GM19239 (cell line): ENCODE measurements around the gene ANO3.
"Not testable (repeated sequence)": the region's sequence is repeated elsewhere in the genome, so short reads cannot be mapped to it uniquely, and the experiment has no call there.

Experiments
- DNase-seq: peaks from one replicate; pipeline ENCODE4 v3.0.0; 2011; ENCODE audit warnings: low spot score; ENCODE audit not compliant: insufficient read length
- FAIRE-seq: peaks from 2 replicates; lab custom pipeline; 2011; peaks lifted over from hg19 to GRCh38; lab: Jason Lieb, UNC

The ANO3 gene

DNA sequence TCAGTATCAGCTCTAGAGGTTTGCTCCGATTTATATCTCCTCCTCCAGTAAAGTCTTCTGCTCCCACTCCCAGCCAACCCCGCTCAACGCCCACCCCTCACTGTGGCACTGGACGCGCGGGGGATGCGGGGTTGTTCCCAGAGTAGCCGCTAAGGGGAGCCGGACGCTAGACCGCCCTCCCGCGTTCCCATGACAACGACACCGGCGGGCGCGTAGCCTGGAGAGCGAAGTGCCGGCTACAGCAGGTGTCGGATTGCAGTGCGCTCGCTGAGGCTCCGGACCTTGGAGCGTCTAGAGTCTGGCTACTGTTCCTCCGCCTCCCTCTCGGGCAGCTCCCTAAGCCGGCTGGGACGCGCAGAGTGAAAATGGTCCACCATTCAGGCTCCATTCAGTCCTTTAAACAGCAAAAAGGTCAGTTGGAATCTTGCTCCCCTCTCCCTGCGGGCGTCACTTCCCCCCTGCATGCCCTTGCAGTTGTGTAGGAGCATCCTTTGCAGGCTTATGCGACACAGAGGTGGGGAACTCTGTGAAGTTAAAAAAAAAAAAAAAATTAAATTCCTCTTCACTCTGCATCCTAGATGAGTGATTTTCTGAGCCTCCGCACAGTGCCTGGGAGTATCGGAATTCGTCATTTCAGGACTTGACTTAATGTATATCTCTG lies at the start of gene ANO3:
Gene ANO3, plus strand, starts transcription at position 220 of the 661 bp plus-strand sequence. Its CDS starts 146 bp downstream, at position 366.
- FAIRE-seq (no peak), DNase-seq (peak; percentile 19)

DNA sequence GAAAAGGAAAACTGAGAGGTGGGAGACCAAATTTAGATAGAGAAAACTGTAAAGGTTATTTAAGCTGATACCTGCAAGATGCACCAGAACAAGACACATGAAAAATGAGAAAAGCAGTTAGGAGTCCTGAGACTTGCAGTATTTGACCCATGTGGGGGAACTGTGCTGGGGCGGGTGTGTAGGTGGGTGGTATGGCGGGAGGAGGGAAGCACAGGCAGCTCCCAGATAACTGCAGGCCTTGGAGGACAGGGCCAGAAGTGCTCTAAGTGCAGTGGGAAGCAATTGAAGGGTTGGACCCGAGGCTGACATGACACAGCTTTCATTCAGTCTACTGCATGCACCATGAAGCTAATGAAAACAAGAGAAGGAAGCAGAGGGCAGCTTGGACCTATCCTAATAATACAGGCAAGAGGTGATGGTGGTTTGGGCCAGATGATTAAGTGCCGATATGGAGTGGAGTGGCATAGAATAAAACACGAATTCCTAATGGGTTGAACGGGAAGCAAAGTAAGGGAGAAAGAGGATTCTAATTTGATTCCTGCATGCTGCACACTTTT lies 48.0 kb upstream of the ANO3 start:
- no peak for FAIRE-seq
- DNase-seq = no peak

DNA sequence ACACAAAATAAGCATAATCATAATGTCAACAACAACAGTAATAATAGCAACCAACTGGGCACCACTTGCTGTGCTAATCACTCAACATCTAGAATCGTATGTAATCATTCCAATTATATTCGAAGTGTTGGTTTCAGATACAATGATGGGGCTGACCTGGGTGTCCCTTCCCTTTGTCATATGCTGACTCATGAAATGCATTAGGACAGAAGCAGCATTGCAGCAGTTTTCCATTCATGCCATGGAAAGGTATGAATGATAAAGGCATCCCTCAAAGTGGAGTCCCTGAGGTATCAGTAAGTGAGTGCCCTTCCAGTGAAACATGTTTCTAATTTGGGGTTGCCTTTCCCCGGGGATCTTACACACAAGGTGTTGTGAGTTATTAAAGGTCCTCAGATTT lies 46.3 kb upstream of the ANO3 start:
- DNase-seq = no peak
- FAIRE-seq = no peak

DNA sequence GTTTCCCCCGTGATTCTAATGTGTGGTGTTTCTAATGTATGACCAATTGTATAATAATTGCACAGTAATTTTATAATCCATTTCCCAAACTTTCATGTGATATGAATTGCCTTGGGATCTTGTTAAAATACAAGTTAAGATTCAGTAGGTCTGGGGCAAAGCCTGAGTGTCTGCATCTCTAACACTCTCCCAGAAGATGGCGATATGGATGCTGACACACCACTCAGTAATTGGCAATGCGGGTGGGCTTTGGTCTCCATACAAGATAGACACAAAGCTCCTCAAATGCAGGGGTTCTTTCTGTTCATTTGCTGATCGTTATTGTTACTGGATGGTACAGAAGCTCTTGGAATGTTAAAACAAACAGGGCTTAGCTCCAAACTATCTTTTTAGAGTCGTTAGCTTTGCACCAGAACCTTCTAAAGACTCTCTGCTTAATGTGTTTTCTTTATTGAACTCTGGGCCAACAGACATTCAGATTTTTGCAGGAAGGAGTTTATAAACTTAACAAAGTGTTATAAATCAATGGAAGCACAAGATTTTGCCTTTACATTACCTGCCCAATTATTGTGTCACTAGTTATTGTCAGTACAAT lies 45.4 kb upstream of the ANO3 start:
- no peak for FAIRE-seq
- DNase-seq = no peak

DNA sequence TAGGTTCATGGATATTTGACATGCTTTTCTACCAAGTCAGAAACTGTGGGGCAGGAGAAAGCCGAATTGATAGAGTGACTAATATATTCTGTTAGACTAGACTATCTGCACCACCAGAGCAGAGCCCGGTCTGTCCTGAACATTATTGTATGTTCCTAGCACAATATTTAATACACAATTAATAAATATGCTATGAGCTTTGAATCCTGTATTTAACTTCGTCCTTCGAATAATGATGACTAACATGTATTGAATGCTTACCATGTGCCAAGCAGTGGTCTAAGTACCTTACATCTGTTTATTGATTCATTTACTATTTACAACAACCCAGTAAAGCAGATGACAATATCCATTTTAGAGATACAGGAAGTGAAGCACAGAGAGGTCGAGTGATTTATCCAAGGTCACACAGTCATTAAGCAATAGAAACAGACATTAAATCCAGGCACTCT lies 44.8 kb upstream of the ANO3 start:
- DNase-seq = no peak
- no peak for FAIRE-seq

DNA sequence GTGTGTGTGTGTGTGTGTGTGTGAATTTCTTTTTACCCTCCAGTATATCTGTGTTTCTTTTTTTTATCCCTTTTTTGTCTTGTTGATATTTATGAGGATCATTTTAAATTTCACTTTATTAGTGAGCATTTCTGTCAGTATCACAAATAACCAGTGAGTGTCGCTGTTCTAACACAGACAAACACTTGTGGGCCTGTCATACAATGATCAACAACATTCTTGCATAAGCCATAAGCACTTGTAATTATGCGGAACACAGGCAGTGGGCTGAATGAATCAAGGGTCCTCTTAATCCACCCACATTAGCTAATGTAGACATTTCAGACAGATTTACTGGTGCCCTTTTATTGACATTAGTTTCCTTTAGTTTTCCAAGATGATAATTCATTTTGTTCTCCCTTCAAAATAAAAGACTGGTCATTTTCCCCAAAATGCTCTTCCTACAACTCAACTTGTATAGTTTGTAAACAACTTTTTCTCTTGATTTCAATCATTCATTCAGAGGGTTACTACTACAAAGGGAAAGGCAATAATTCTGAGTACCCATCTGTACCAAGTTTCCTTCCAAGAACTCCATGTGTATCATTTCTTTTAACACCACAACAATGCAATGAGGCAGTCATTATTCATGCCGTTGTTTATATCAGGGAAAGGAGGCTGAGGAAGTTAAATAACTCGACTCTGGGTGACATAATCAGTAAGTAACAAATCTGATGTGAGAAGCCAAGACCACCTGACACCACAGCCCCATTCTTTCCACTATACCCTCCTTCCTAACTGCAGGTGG lies 34.5 kb upstream of the ANO3 start:
- peak; percentile 67 for FAIRE-seq
- peak; percentile 1 for DNase-seq

DNA sequence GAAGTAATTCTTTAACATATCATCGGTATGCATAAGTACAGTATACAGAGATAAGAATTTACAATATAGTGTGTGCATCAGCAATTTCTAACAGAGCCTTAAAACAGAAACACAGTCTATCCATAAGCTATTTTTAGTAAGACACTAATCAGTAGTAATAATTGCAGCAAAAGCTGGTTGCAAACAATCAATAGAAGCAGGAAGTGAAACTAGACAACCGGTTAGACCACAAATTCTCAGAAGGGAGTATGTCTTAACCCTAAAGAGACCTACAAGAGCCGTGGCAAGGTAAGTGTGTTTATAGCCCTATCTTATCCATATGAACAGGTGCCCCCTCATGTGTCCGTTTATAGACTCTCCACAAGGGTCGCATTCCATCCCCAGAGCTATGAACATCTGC lies 15.6 kb upstream of the ANO3 start:
- not testable (repeated sequence) for DNase-seq, FAIRE-seq

DNA sequence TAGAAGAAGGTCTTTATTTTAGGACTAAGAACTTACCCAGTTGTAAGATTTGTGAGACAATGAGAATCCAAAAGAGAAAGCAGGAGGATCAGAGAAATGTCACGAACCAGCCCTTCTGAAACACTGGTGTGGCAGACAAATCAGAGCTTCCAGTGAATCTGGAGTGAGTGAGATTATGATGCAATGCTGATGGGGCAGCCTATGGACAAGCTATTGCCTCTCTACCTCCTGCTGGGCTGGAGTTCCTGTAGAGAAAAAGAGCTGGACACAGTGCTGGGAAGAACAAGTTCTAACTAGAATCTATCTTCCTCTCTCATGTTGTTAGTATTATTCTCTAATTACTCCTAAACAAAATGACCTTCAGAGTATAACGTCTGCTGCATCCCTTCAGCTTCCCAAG lies 12.0 kb upstream of the ANO3 start:
- no peak for DNase-seq
- FAIRE-seq = no peak

DNA sequence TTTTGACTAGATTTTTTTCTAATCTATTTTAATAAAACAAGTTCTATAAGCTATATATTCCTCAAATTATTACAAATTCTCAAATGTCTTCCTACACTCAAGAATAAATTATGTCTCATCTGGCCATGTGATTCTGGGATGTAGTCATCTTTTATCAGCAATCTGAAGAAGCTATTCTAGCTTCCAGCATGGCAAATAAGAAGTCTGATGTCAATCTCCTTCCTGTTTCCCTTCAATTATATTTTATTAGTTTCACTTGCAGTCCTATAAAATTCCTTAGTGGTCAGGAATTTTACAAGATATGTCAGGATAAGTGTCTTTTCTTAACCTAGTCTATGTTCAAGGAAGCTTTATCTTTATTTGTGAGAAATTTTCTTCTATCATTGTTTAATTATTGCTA lies 10.4 kb upstream of the ANO3 start:
- DNase-seq = no peak
- FAIRE-seq = no peak

DNA sequence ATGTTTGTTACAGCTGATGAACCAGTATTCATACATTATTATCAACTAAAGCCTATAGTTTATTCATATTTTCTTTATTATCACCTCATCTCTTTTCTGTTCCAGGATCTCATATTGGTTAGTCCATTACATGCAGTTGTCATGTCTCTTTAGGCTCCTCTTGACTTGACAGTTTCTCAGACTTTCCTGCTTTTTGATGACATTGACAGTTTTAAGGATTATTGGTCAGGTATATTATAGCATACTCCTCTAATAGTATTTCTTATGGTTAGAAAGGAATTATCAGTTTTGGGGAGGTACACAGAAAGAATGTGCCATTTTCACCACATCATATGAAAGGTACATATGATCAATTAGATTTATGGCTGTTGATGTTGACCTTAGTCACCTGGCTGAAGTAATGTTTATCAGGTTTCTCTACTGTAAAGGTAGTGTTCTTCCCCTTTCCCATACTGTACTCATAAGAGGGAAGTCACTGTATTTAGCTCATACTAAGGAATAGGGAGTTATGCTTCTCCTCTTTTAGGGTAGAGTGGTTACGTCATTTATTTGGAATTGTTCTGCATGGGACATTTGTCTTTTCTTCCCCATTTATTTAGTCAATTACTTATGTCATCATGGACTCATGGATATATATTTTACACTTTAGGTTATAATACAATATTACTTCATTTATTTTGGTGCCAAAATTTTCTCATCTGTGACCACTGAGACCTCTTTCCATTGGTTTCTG lies 9.4 kb upstream of the ANO3 start:
- no peak for FAIRE-seq
- DNase-seq = no peak

DNA sequence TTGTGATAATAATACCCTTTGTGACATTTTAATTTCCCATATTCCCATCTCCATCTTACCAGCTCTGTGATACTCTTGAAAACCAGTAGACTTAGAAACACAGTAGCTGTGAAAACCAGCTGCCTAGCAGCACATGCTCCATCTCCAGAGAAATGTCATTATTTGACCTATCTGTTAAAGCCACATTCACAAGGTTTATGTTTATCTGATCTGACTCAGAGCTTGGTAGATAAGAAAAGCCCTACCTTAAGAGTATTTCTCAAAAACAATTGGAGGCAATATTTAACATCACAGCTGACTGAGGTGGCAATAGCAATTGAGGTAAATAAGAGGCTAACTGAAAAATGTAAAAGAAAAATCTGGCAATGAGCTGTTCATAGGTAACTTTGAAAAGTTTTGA lies 8.1 kb upstream of the ANO3 start:
- no peak for DNase-seq
- FAIRE-seq = no peak

DNA sequence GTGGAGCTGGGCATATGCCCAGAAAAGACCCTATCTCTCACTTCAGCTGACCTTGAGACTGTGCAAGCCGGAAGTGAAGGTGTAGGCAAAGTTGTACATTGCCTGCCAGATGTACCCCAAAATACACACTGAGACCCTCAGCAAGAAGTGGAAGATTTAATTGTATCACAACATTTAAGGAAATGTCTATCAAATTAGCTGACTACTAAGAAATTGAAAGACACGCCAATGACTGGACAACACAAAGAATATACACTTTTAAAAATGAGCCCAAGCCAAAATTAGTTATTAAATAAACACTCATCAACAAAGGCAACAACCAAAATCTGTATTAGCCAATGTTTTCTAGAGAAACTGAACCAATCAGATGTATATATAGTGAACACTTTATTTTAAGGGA lies 7.7 kb upstream of the ANO3 start:
- DNase-seq (no peak), FAIRE-seq (no peak)

DNA sequence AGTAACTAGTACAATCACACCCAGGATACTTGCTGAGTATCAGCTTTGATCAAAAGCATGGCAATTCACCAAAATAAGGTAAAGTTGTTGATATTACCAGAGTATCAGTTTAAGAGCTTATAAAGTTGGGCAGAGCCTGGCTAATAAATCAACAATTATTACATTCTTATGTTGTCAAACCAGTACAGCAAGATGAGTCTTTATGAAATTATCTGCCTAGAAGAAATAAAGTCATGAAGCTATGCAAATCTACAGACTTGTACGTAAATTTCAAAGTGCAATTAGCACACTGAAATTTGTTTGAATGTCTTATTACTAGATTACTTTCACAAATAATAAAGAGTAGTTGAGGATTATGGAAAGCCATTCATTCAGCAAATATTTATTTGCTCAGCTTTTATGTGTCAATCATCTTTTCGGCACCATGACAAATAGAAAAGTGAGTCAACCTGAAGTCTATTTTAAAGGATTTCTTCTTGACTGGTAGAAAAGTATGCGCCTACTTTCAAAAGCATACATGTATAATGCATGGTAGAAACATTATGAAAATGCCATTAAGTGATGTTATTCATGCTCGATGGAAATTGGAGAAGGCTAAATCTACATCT lies 5.0 kb upstream of the ANO3 start:
- FAIRE-seq (no peak), DNase-seq (no peak)

DNA sequence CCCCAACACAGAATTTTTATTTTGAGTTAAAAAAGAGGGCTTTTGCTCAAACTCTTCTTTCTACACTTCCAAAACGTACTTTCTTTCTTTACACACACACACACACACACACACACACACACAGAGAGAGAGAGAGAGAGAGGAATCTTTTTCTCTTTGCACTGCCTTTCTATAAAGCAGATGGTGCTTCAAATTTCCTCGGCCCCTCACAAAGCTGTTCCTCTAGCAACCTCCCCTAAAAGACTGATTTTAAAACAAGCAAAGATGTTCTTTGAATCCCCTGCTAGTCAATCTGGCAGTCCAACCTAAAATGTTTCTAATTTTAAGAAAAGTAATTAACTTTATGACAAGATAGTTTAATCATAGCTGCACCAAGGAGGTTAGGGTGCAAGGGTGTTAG lies 2.7 kb upstream of the ANO3 start:
- no peak for FAIRE-seq
- DNase-seq = no peak

DNA sequence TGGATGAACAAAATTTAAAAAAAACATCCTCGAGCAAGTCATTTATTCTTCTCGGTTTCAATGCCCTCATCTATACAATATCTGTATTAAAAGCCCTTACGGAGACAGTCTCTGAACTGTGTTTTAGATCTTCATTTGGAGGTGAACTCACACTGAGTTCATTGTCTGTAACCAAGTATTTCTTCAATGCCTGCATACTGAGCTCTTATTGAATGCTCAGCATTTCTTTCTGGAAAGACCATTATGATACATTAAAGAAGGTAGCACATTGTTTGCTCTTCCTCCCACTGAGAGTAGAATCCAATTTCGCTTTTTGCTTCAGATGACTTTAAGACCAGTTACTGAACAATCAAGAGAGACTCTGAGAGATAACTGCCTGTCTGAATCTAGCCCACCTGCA lies 1.7 kb upstream of the ANO3 start:
- FAIRE-seq = no peak
- no peak for DNase-seq

DNA sequence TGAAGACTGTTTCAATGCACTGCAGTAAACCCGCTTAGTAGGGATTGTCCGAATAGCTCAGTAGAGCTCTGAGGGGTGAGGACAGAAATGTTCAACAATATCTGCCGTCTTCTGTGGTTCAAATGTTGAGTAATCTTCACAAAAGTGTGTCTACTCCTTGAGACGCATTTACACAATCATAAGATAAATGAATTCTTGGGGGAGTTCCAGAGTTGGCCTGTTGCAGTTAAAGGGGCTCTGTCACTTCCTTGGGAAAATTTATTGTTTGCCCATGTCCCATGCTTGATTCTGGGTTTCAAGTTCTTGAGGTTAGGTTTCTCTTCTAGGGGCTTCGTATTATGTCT lies 614 bp downstream of the ANO3 start:
- FAIRE-seq = no peak
- DNase-seq = no peak

DNA sequence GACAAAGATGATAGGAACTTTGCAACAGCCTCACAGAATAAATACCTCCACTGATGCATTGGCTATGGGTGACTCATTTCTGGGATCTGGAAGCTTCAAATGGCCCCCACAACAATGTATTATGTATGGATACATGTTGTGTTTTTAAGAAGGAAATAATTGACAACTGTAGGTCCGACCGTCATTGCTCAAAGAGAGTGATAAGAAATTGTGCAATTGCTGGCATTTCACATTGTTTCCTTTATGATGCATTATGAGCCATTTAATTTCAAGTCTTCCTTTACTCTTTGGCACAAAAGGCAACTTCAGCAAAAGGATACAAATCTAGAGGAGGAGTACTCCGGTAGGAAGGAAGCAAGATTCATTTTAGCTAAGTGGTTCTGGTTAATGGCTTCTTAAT lies 2.0 kb downstream of the ANO3 start:
- no peak for FAIRE-seq

DNA sequence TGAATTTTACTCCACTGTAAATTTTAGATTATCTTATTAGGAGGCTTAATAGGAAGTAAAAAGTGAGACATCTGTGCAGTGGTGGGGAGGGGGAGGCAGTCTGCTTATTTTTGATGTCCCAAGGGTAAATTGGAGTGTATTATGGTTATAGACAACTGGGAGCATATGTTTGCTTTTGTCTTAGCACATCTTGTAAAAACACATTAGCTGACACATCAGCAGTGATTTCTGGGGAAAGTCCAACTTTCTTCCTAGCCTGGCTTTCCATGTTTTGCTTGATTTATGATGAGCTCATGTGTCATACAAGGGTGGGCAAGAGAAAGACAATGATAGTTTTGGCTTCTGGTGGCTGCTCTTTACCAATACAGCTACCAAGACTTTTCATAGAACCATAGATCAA lies 4.0 kb downstream of the ANO3 start:
- DNase-seq = no peak
- FAIRE-seq = no peak

More for the DNA sequence above, 2.0 kb downstream of the ANO3 start:
- no peak for DNase-seq

DNA sequence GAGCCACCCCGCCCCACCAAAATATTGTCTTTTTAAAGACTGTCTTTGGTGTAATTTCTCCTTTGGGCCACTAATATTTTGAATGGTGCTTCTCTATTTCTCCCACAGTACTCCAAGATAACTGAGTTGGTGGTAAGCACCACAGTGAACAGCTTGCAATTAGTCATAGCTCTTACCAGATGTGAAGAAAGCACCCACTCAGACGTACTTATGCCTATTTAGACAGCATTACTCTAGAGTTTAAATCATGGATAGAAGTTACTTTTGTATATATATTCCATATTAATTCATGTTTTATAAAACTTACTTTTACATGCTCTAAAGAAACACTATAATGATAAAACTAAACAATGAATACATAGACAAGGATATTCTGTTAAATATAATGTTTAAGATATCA lies 12.7 kb downstream of the ANO3 start:
- DNase-seq (no peak), FAIRE-seq (no peak)

DNA sequence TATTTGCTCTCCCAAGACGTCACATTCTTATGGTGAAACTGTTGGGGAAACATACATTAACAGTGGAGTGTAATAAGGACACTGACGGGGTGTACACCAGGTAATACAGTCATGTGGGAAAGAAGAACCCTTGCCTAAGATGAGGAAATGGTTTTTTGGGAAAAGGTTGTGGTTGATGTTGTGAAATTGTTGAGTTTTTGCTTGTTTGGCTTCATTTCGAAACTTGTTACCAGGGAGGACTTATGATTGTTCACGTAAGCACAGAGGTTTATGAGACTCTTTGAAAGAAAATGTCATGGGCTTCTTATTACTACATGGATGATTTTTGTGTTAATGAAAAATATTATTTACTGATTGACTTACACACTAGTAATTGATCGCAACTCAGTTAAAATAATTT lies 16.8 kb downstream of the ANO3 start:
- FAIRE-seq (no peak), DNase-seq (no peak)
